ENCODE data around the gene DIS3L2.

DIS3L2 gene

GRCh38 chr2:232348936-232349335 lies 387.4 kb downstream of the DIS3L2 start:
- TF ChIP-seq FOXK2 (IDR thresholded peaks at IDR 0.05): no peak
- TF ChIP-seq CTBP1 (IDR thresholded peaks at IDR 0.05; ENCODE audit: borderline replicate concordance): no peak
- TF ChIP-seq TARDBP (IDR thresholded peaks at IDR 0.05): no peak
- DNase-seq (ENCODE audit: extremely low spot score): no peak
- CTCF ChIA-PET: no interaction called here
- POLR2A ChIA-PET: no interaction called here

GRCh38 chr2:232349546-232349945 lies 388.0 kb downstream of the DIS3L2 start:
- CTCF ChIA-PET: interaction anchor here (0.7 kb wide), 1 partner anchor 184 kb away, joined by 3 read pairs; no protein-coding TSS in a partner anchor
- no peak for TF ChIP-seq FOXM1 (IDR thresholded peaks at IDR 0.05; ENCODE audit: borderline replicate concordance)
- TF ChIP-seq SUZ12 (IDR thresholded peaks at IDR 0.05): no peak
- TF ChIP-seq CTBP1 (IDR thresholded peaks at IDR 0.05; ENCODE audit: borderline replicate concordance): no peak
- no peak for TF ChIP-seq LEF1 (IDR thresholded peaks at IDR 0.05; ENCODE audit: borderline replicate concordance)
- no peak for TF ChIP-seq SP1 (IDR thresholded peaks at IDR 0.05)
- no peak for TF ChIP-seq L3MBTL2 (conservative IDR thresholded peaks at IDR 0.05)
- TF ChIP-seq TARDBP (IDR thresholded peaks at IDR 0.05): no peak
- TF ChIP-seq FOXA1 (IDR thresholded peaks at IDR 0.05): no peak
- no peak for TF ChIP-seq PKNOX1 (IDR thresholded peaks at IDR 0.05)
- TF ChIP-seq HDGF (IDR thresholded peaks at IDR 0.05; ENCODE audit: borderline replicate concordance): no peak
- TF ChIP-seq FOXK2 (IDR thresholded peaks at IDR 0.05): no peak

GRCh38 chr2:232349946-232350635 lies 388.6 kb downstream of the DIS3L2 start:
- no peak for TF ChIP-seq ZNF384 (IDR thresholded peaks at IDR 0.05)
- TF ChIP-seq L3MBTL2 (conservative IDR thresholded peaks at IDR 0.05): no peak
- no peak for TF ChIP-seq NFRKB (IDR thresholded peaks at IDR 0.05)
- no peak for TF ChIP-seq FOXK2 (IDR thresholded peaks at IDR 0.05)
- TF ChIP-seq TARDBP (IDR thresholded peaks at IDR 0.05): no peak
- no peak for TF ChIP-seq ARNT (IDR thresholded peaks at IDR 0.05)
- no peak for TF ChIP-seq SP1 (IDR thresholded peaks at IDR 0.05)
- no peak for TF ChIP-seq FOXM1 (IDR thresholded peaks at IDR 0.05; ENCODE audit: borderline replicate concordance)
- no peak for TF ChIP-seq SUZ12 (IDR thresholded peaks at IDR 0.05)
- ChIA-PET CTCF (interaction anchor here (0.7 kb wide), 1 partner anchor 183 kb away, joined by 3 read pairs; no protein-coding TSS in a partner anchor), POLR2A (no interaction called here)
- no peak for DNase-seq (ENCODE audit: extremely low spot score)

More at GRCh38 chr2:232349546-232349945, 388.0 kb downstream of the DIS3L2 start:
- no peak for DNase-seq (ENCODE audit: extremely low spot score)
- POLR2A ChIA-PET: no interaction called here

GRCh38 chr2:232350804-232351685 lies 389.5 kb downstream of the DIS3L2 start:
- TF ChIP-seq L3MBTL2 (conservative IDR thresholded peaks at IDR 0.05): no peak
- no peak for TF ChIP-seq HDGF (IDR thresholded peaks at IDR 0.05; ENCODE audit: borderline replicate concordance)
- no peak for TF ChIP-seq ZNF384 (IDR thresholded peaks at IDR 0.05)
- TF ChIP-seq PKNOX1 (IDR thresholded peaks at IDR 0.05): no peak
- TF ChIP-seq FOXM1 (IDR thresholded peaks at IDR 0.05; ENCODE audit: borderline replicate concordance): no peak
- TF ChIP-seq BHLHE40 (IDR thresholded peaks at IDR 0.05; ENCODE audit: borderline replicate concordance): no peak
- no peak for TF ChIP-seq NFRKB (IDR thresholded peaks at IDR 0.05)
- TF ChIP-seq CTBP1 (IDR thresholded peaks at IDR 0.05; ENCODE audit: borderline replicate concordance): no peak
- TF ChIP-seq ELF4 (IDR thresholded peaks at IDR 0.05): no peak
- TF ChIP-seq FOXA1 (IDR thresholded peaks at IDR 0.05): no peak
- TF ChIP-seq LEF1 (IDR thresholded peaks at IDR 0.05; ENCODE audit: borderline replicate concordance): no peak
- no peak for TF ChIP-seq ARNT (IDR thresholded peaks at IDR 0.05)
- TF ChIP-seq TARDBP (IDR thresholded peaks at IDR 0.05): no peak
- POLR2A ChIA-PET: no interaction called here
- no peak for DNase-seq (ENCODE audit: extremely low spot score)
- CTCF ChIA-PET: no interaction called here

GRCh38 chr2:232351686-232352510 lies 390.4 kb downstream of the DIS3L2 start:
- POLR2A ChIA-PET: no interaction called here
- no peak for DNase-seq (ENCODE audit: extremely low spot score)
- CTCF ChIA-PET: no interaction called here
- TF ChIP-seq ARNT (IDR thresholded peaks at IDR 0.05): no peak
- TF ChIP-seq BHLHE40 (IDR thresholded peaks at IDR 0.05; ENCODE audit: borderline replicate concordance): no peak
- TF ChIP-seq L3MBTL2 (conservative IDR thresholded peaks at IDR 0.05): no peak
- TF ChIP-seq HDGF (IDR thresholded peaks at IDR 0.05; ENCODE audit: borderline replicate concordance): no peak
- no peak for TF ChIP-seq SUZ12 (IDR thresholded peaks at IDR 0.05)
- no peak for TF ChIP-seq FOXK2 (IDR thresholded peaks at IDR 0.05)
- TF ChIP-seq ZNF384 (IDR thresholded peaks at IDR 0.05): no peak
- TF ChIP-seq TARDBP (IDR thresholded peaks at IDR 0.05): no peak
- no peak for TF ChIP-seq NFRKB (IDR thresholded peaks at IDR 0.05)
- TF ChIP-seq LEF1 (IDR thresholded peaks at IDR 0.05; ENCODE audit: borderline replicate concordance): no peak
- TF ChIP-seq FOXA1 (IDR thresholded peaks at IDR 0.05): no peak
- TF ChIP-seq PKNOX1 (IDR thresholded peaks at IDR 0.05): no peak
- no peak for TF ChIP-seq FOXM1 (IDR thresholded peaks at IDR 0.05; ENCODE audit: borderline replicate concordance)
- no peak for TF ChIP-seq CTBP1 (IDR thresholded peaks at IDR 0.05; ENCODE audit: borderline replicate concordance)
- TF ChIP-seq SP1 (IDR thresholded peaks at IDR 0.05): no peak
- TF ChIP-seq ELF4 (IDR thresholded peaks at IDR 0.05): no peak

Data from HEK293T (cell line).